ENCODE measurements around the gene RHOG.
"Not testable (repeated sequence)": the region's sequence is repeated elsewhere in the genome, so short reads cannot be mapped to it uniquely, and the experiment has no call there.

Gene RHOG

DNA sequence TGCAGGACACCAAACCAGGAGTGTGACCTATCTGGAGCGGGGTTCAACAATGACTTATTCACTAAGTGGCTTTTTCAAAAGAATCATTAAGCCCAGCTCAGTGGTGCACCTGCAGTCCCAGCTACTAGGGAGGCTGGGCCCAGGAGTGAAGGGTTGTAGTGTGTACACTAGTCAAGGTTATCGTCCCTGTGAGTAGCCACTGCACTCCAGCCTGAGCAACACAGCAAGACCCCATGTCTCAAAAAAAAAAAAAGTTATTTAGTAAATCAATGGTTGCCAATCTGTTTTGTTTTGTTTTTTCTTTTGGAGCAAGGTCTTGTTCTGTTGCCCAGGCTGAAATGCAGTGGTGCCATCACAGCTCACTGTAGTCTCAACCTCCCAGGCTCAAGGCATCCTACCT is 7.9 kb downstream of the RHOG start:
- DNase-seq, result no peak

DNA sequence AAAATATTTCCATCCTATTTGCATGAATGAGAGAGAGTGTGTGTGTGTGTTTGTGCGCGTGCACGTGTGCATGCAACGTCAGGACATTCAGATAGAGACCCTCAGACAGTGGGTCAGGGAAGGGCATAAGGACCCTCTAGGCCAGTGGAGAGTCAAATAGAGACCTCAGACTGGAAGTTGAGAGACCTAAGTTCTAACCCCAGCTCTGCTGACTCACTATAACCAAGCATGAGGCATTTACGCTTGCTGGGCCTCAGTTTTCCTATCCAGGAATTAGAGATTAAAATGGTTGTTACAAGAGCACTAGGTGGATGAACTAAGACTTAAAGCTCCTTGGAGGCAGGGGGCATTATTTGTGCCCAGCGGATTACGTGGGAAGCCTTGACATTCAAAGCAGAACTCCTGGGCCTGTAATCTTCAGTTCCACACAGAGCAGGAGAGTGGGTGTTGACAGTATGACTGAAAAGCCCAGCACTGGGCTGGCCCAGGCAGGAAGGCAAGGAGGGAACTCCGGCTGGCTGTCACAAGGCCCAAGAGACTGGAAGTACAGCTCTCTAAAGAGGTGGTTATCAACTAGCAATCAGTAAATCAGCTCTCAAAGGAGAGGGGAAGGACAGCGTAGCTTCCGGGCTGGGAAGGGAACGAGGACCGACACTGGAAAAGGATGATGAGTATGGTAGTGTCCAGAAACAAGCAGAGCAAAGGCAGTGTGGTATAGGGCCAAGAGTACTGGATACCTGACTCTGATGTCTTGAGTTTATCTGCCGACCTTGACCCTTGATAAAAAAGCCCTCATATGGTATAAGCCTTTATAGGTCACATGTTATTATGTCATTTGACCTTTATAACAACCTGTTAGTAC is 9.2 kb downstream of the RHOG start:
- DNase-seq, result no peak

DNA sequence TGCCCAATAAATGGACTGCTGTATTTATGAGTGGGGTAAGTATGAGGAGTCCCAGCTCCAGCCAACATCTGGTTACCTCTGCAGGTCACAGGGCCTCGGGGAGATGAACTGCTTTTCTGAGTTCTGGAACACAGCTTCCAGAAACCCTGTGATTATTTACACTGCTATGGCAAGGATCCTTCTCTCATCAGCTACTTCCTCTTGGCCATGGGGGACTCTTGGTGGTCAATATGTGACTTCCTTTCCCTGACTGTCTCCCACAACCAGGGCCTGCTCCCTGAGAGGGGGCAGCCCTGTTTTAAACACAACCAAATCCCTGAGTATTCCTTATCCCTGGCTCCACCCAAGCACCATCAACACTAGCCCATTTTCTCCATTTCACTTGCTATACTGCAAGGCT is 10.0 kb downstream of the RHOG start:
- no peak for DNase-seq

- DNase-seq, result no peak
Measured at GRCh38 chr11:3830088-3830487, 10.7 kb downstream of the RHOG start.

GRCh38 chr11:3827434-3828186 is 13.1 kb downstream of the RHOG start:
- no peak for DNase-seq

- DNase-seq, result no peak
Measured at GRCh38 chr11:3826721-3827120, 14.0 kb downstream of the RHOG start.

- no peak for DNase-seq
Measured at GRCh38 chr11:3825473-3826154, 15.1 kb downstream of the RHOG start.

- no peak for DNase-seq
Measured at GRCh38 chr11:3824714-3825472, 15.9 kb downstream of the RHOG start.

GRCh38 chr11:3823762-3824506 is 16.8 kb downstream of the RHOG start:
- DNase-seq, result no peak

DNA sequence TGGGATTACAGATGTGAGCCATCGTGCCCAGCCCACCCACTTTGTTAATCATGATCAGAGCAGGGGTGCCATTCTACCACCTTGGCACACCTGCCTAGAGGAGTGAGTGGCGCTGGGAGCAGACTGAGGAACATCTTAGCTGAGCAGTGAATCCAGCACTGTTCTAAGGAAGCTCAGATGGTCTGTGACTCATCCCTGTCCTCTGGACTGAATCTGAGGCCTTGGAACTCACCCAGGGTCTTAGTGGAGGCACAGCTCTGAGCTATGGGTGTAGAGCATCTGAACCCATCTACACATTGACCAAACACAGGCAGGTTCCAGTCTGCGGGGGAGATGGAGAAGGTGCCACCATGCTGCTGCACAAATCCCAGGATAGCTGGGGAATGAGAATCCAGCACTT is 17.5 kb downstream of the RHOG start:
- DNase-seq, result no peak

GRCh38 chr11:3822312-3822711 is 18.4 kb downstream of the RHOG start:
- DNase-seq, result no peak

- no peak for DNase-seq
Measured at GRCh38 chr11:3820971-3821370, 19.8 kb downstream of the RHOG start.

GRCh38 chr11:3817181-3817800 is 23.5 kb downstream of the RHOG start:
- no peak for DNase-seq

DNA sequence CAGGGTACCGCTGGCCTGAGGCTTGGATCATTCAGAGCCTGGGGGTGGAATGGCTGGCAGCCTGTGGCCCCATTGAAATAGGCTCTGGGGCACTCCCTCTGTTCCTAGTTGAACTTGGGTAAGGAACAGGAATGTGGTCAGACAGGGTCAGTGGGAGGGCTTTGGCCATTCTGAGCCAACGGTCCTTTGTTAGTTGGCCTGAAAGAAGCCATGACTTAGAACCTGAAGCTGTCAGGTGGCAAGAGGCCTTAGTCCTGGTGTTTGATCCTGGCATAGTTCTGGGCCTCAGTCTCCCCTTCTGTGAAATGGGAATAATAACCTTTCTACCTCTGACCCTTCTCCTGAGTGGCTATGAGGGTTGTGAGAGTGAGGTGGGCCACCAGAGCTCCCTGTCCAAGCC is 24.1 kb downstream of the RHOG start:
- no peak for DNase-seq

GRCh38 chr11:3815845-3816244 is 24.9 kb downstream of the RHOG start:
- DNase-seq, result no peak

GRCh38 chr11:3814832-3815231 is 25.9 kb downstream of the RHOG start:
- DNase-seq, result not testable (repeated sequence)

GRCh38 chr11:3810951-3811350 is 29.8 kb downstream of the RHOG start:
- DNase-seq, result no peak

- no peak for DNase-seq
Measured at GRCh38 chr11:3810446-3810845, 30.3 kb downstream of the RHOG start.

DNA sequence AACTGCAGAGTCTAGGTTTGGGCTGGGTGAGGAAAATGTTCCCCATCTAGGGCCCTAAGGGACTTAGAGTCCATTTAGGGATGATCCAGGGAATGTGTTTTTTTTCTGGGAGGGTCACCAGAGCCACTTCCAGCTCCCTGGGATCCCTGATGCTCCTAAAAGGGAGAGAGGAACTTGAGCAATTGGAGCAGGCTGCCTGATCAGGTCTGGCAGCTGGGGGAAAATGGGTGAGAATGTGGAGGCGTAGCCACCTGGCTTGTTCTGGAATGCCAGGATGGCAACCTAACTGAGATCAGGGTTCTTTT is 31.2 kb downstream of the RHOG start:
- DNase-seq, result no peak

DNA sequence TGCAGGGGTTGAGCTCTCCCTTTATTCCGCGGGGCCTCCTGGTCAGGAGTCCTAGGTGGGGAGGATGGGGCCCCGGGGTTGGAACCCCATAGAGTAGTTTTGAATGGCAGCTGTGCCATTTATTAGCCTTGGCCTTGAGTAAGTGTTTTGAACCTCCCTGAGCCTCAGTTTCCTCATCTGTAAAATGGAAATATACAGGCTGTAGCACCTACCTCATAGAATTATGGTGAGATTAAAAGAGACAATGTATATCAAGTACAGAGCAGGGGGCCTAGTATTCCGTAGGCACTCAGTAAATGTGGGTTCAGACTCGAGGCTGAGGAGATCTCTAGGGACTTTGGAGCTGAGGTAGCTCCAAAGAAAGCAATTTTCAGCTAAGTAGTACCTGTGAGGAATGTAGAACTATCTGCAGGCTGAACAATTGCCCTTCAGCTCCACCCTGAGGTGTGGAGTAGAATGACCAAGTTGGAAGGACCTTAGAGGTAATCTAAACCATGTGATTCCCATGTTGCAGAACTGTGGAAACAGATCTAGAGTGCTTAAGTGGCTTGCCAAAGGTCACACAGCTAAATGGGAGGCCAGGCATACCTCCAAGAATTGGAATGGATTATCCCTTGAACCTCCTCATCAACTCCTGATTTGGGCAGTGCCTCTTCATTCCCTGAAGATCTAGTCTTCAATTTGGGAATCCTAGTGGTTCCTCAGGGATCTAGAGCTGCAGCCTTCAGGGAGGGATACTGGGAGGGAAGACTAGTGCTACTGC is 31.7 kb downstream of the RHOG start:
- no peak for DNase-seq
